GM21737 (cell line): ENCODE results near the gene KIAA0319L.
"Not testable (repeated sequence)": the region's sequence is repeated elsewhere in the genome, so short reads cannot be mapped to it uniquely, and the experiment has no call there.

Source experiments
- ATAC-seq: cut with Tn5 transposase; IDR thresholded peaks from one replicate; pipeline ENCODE4 v1.9.1; 2021; ENCODE audit warnings: mild to moderate bottlenecking, moderate library complexity; ENCODE audit not compliant: unreplicated experiment

Gene KIAA0319L

DNA sequence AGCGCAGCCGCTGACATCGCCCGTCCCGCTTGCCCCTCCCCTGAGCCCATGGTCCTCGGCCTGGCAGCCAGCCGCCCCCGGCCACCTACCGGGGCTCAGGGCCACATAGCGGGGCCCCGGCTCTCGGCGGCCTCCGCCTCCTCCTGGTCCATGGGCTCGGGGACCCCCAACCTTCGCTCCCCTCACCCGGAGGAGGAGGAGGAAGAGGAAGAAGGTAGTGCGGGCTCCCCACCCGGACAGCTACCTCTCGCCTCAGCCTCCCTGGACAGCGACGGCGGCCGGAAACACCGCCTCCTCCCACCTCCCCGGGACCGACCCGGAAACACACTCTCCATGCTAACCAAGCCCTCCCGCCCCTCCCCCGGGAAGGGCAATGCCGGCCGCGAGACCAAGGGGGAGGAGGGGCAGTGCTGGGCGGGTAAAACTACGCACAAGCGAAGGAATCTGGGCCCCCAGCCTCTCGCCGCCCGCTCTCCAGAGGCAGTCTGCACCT is at the start of gene KIAA0319L:
TSS of gene KIAA0319L (minus strand) at position 286 of the 493 bp plus-strand sequence. CDS start 2,912 bp downstream, outside the sequence.
- peak; percentile 69 for ATAC-seq

DNA sequence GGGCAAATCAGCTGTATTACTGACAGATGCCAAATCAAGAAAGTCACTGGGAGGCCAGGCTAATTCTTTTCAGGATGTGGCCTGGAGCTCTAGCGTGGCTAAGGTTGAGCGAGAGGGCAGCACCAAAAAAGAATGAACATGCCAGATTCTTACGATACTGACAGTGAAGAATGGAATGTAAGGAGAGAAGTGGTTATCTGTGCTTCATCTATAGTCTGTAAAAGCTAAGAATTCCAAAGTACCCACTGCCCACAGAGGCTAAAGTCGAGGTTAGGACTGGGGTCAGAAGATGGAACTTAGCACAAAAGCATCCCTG is 48.6 kb upstream of the KIAA0319L start:
- ATAC-seq: no peak

GRCh38 chr1:35605071-35605866 is 48.1 kb upstream of the KIAA0319L start:
- ATAC-seq: no peak

DNA sequence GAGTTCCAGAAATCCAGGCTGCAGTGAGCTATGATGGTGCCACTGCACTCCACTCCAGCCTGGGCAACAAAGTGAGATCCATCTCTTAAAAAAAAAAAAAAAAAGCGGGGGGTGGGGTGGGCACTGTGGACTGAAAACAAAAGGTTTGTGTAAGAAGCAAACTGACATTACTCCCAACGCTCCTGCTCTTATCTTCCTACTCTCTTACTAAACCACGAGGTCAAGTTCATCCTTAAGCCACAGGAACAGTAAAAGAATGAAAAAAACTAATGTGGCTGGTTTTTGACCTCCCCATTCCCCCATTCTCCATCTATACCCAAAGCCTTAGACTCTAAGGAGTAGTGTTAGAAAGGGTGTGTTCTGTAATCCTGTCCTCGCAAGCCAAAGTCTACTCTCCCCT is 46.7 kb upstream of the KIAA0319L start:
- ATAC-seq: no peak

- ATAC-seq: no peak
Measured at GRCh38 chr1:35603468-35603867, 46.3 kb upstream of the KIAA0319L start.

GRCh38 chr1:35600593-35600992 is 43.4 kb upstream of the KIAA0319L start:
- ATAC-seq: no peak

DNA sequence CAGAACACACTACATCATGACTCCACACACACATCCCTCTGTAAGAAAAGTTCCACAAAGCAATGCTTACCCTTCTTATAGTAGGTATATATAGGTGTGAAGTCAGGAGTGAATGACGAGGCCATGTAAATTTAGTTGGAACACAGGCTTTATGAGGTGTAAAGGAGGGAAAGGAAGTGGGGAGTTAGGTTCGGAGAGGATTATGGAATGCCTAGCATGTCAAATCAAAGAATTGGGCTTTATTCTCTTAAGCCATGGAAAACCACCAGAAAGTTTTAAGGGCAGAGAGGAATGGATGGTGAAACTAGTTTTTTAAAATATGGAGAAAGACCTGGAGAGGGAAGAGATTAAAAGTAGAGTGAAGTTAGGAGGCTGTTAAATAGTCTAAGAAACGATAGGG is 42.2 kb upstream of the KIAA0319L start:
- ATAC-seq: no peak

GRCh38 chr1:35598895-35599294 is 41.7 kb upstream of the KIAA0319L start:
- ATAC-seq: no peak

- ATAC-seq: no peak
Measured at GRCh38 chr1:35597870-35598269, 40.7 kb upstream of the KIAA0319L start.

- no peak for ATAC-seq
Measured at GRCh38 chr1:35595684-35596083, 38.5 kb upstream of the KIAA0319L start.

DNA sequence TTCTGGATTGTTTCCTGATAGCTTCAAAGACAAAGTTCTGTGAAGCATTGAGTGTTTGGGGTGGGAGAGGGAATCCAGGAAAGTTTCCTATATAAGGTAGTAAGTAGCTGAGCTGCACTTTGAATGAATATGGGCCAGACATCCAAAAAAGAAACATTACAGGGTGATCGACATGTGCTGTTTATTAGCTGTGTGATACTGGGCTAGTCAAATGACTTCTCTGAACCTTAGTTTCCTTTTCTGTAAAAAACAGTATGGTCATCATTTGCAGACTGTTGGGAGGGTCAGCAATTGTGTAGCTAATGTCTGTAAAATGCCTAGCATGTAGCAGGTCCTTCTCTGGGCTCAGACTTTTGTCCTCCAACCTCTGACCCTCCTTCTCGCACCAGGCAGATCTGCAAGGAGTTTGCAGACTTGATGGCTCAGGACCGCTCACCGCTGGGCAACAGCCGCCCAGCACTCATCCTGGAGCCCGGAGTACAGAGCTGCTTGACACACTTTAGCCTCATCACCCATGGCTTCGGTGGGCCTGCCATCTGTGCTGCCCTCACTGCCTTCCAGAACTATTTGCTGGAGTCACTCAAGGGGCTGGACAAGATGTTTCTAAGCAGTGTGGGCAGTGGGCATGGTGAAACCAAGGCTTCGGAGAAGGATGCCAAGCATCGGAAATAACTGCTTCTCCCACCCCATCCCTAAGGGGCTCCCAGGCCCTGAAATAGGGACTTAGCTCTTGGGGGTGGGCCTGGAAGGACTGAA is 37.0 kb upstream of the KIAA0319L start:
- ATAC-seq: no peak

DNA sequence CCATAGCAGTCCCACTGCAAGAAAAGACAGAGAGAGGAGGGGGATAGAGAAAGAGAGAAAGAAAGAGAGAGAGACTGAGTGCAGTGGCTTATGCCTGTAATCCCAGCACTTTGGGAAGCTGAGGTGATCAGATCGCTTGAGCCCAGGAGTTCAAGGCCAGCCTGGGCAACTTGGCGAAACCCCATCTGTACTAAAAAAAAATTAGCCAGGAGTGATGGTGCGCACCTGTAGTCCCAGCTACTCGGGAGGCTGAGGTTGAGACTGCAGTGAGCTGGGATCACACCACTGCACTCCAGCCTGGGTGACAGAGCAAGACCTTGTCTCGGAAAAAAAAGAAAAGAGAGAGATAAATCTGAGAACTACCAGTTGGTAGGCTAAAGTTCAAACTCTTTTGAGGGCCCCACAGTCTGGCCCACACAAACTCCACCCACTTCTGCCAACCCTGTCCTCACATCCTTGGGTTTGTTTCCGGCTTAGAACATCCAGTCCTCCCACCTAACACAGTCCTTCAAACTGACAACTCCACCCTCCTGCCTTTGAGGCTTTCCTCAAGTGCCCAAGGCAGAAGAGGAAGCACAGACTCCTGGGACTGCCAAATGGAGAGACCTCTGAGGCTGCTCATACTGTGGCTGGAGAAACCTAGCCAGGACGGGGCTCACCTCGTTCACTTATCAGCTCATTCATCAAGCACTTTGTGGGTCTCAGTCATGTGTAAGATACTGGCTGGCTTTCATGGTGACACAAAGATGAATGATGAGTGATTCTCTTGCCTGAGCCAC is 36.0 kb upstream of the KIAA0319L start:
- no peak for ATAC-seq

DNA sequence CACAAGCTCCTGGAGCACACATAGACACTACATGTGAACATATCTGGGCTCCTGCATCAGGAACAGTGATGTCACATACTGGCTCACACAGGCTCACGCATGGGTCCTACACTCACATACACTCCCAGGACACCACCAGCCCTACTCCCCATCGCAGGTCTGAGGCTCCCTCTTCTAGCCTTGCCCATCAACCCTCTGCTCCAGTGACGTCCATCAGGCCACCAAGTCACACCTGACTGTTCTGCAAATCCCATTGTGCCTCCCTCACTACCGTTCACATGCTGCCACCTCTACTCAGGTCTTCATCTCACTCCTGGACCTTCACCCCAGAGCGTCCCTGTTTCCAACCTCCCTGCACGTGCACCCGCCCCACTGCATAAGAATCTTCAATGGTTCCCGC is 34.0 kb upstream of the KIAA0319L start:
- no peak for ATAC-seq

DNA sequence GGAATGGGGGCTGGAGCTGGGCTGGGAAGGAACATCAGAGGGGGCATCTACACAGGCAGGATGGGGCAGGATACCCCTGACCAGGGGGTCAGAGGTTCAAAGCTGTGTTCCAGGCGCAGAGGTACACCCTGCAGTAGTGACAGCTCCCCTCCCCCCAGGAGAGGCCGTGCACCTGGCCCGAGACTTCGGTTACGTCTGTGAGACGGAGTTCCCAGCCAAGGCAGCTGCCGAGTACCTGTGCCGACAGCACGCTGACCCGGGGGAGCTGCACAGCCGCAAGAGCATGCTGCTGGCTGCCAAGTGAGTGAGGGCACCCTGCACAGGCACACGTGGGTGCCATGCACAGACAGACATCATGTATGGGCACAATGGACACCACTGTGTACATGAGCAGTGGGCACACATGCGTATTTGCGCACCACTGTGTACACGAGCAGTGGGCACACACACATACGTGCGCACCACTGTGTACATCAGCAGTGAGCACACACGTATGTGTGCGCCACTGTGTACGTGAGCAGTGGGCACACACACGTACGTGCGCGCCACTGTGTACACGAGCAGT is 33.4 kb upstream of the KIAA0319L start:
- ATAC-seq: no peak

GRCh38 chr1:35589516-35590427 is 32.6 kb upstream of the KIAA0319L start:
- ATAC-seq: no peak

DNA sequence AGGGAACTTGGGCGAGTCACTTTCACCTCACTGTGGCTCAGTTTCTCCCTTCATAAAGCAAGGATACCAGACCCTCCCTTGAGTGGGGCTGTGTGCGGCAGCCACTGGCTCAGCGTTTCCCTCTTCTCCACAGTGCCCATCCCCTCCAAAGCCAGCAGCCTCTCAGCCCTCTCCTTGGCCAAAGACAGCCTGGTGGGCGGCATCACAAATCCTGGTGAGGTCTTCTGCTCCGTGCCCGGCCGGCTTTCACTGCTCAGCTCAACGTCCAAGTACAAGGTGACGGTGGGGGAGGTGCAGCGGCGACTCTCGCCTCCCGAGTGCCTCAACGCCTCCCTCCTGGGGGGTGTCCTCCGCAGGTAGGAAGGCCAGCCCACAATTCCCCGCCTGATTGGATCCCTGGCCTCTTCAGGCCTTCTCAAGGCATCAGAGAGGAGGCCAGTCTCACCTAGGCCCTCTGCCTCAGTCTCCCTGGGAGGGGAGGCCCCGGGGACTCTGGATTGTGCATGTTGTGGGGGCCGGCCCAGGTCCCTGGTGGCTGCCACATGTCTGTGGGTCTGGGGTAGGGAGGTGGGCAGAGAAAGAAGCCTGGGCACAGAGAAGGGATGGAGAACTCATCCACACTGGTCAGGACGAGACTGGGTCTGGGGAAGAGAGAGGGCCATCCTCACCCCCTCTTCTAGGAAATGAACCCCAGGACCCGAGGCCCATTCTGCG is 31.2 kb upstream of the KIAA0319L start:
- no peak for ATAC-seq

DNA sequence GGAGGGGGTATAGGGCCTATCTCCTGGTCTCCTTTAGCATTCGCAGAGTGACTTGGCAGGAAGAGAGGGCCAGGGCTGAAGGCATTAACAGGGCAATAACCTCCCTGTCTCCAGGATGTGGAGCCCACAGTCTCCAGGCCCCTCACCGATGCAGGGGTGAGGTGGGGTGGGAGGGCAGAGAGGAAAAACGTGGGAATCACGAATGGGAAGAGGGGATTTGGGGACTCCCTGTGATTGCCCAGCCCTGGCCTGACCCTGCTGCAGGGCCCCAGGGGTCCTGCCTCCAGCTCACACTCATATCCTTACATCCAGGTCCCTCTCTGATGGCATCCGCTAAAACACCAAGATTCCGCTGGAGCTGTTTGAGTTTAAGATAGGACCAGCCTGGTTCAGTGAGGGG is 30.5 kb upstream of the KIAA0319L start:
- no peak for ATAC-seq

- ATAC-seq: no peak
Measured at GRCh38 chr1:35586808-35587207, 29.6 kb upstream of the KIAA0319L start.

DNA sequence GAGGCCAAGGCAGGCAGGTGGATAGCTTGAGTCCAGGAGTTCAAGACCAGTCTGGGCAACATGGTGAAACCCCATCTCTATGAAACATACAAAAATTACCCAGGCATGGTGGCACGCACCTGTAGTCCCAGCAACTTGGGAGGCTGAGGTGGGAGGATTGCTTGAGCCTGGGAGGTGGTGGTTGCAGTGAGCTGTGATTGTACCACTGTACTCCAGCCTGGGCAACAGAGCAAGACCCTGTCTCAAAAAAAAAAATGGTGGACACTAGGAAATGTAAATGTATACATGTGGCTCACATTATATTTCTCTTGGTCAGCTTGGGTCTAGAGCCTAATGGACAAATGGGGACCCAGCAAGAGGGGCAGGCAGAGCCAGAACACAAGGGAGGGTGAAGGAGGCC is 28.6 kb upstream of the KIAA0319L start:
- not testable (repeated sequence) for ATAC-seq
